WERI-Rb-1 (cell line): Measurements from ENCODE around the gene CASP4.
A peak's percentile ranks its signal among the peaks of the same experiment; 100 is the strongest.

Experiments
- DNase-seq: peaks from one replicate; pipeline ENCODE4 v3.0.0-alpha.2; 2020
- H3K27ac ChIP-seq: fragments of 250-450 bp; sonication (Bioruptor Pico); 2 replicates; pipeline ENCODE4 v1.5.1; 2020; ENCODE audit warnings: mild to moderate bottlenecking, moderate library complexity
- H3K27me3 ChIP-seq: fragments of 250-450 bp; sonication (Bioruptor Pico); 2 replicates; pipeline ENCODE4 v1.5.1; 2021; ENCODE audit warnings: mild to moderate bottlenecking, low read depth, moderate library complexity; ENCODE audit not compliant: insufficient read depth, severe bottlenecking
- H3K36me3 ChIP-seq: fragments of 250-450 bp; sonication (Bioruptor Pico); 2 replicates; pipeline ENCODE4 v1.5.1; 2020; ENCODE audit warnings: mild to moderate bottlenecking, moderate library complexity
- H3K4me3 ChIP-seq: 2 replicates; pipeline ENCODE4 v1.5.1; 2011; ENCODE audit warnings: low read depth, mild to moderate bottlenecking, control low read depth, low read length
- H3K9me3 ChIP-seq: fragments of 250-450 bp; sonication (Bioruptor Pico); 2 replicates; pipeline ENCODE4 v1.5.1; 2021; ENCODE audit warnings: mild to moderate bottlenecking, moderate library complexity; ENCODE audit not compliant: severe bottlenecking
- CTCF ChIP-seq: IDR thresholded peaks from 2 replicates; pipeline ENCODE4 v1.5.1; 2011; ENCODE audit warnings: low read depth, mild to moderate bottlenecking, control low read depth, inconsistent platforms, low read length

The CASP4 gene

GRCh38 chr11:105000167-105000566, 31.8 kb upstream of the CASP4 start:
- Histone ChIP-seq H3K9me3 (no peaks in the 10 kb centered on the region), H3K4me3 (no peak overlapping the region), H3K36me3 (no peaks in the 10 kb centered on the region), H3K27me3 (no peaks in the 10 kb centered on the region), H3K27ac (no peak overlapping the region)
- DNase-seq: no peak
- TF ChIP-seq CTCF: 0 out of 2 replicates have a peak, but pooled peaks have one; percentile 11

DNA sequence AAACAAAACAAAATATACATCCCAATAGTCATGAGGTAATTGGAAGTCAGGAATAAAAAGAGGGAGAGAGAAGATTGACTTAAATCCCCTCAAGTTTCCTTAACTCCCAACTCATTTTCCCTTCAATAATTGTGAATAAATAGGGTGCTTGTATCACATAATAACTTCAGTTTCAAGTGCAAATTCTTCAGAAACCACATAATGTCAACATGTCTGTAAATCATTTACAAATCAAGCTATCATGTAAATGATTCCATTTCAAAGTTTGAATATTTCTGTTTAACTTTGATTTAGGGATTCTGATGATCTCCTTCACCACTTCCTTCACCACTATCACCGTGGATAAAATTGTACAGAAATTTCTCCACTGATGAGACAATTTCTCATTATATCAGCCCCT, 31.3 kb upstream of the CASP4 start:
- no peak for DNase-seq
- Histone ChIP-seq H3K27ac (no peak overlapping the region), H3K27me3 (no peaks in the 10 kb centered on the region), H3K36me3 (no peaks in the 10 kb centered on the region), H3K9me3 (no peaks in the 10 kb centered on the region), H3K4me3 (no peak overlapping the region)
- no peak for TF ChIP-seq CTCF

DNA sequence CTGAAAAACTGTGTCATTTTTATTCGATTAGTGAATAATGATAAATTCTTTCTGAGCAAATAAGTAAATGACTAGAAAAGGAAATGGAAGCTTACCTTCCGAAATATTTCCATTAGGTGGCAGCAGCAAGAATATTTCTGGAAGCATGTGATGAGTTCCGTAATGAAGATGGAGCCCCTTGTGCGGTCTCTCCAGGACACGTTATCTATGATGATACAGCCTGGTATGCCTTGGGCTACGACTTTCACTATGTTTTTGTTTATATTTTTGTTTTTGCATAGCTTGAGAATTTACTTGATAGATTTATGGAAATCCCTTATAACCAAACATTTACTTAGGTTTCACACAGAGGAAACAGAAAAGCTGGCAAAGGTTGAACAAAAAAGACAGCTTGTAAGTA, 28.9 kb upstream of the CASP4 start:
- no peak for TF ChIP-seq CTCF
- Histone ChIP-seq H3K27me3 (no peaks in the 10 kb centered on the region), H3K27ac (no peak overlapping the region), H3K36me3 (no peaks in the 10 kb centered on the region), H3K9me3 (no peaks in the 10 kb centered on the region), H3K4me3 (no peak overlapping the region)
- no peak for DNase-seq

- DNase-seq: no peak
- no peaks in the 10 kb centered on the region for H3K36me3 ChIP-seq
- H3K9me3 ChIP-seq: no peaks in the 10 kb centered on the region
- H3K27me3 ChIP-seq: no peaks in the 10 kb centered on the region
- no peak for TF ChIP-seq CTCF
- no peak overlapping the region for H3K4me3 ChIP-seq
- H3K27ac ChIP-seq: no peak overlapping the region
These were observed 26.6 kb upstream of the CASP4 start for GRCh38 chr11:104995001-104995408.

DNA sequence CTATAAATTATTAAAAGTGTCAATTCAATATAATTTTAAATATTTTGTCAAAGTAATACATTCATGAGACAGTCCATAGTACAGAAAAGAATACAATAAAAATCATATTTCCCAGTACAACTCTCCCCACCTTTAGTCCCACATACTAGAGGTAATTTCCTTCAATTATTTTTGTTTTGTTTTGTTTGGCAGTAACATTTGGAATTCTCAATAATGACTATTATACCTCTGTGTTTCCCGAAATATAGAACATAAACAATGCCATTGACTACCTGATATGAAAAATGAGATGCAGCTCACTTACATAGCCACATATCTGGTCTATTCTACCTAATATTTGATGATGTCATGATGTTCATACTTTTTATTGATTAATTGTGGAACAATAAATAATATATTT, 24.4 kb upstream of the CASP4 start:
- Histone ChIP-seq H3K9me3 (no peaks in the 10 kb centered on the region), H3K36me3 (no peaks in the 10 kb centered on the region), H3K27me3 (no peaks in the 10 kb centered on the region), H3K4me3 (no peak overlapping the region), H3K27ac (no peak overlapping the region)
- no peak for DNase-seq
- no peak for TF ChIP-seq CTCF

- no peak for TF ChIP-seq CTCF
- DNase-seq: no peak
These were observed 23.6 kb upstream of the CASP4 start for GRCh38 chr11:104991994-104992393.

More at GRCh38 chr11:104991994-104992393, 23.6 kb upstream of the CASP4 start:
- Histone ChIP-seq H3K27me3 (no peaks in the 10 kb centered on the region), H3K4me3 (no peak overlapping the region), H3K36me3 (no peaks in the 10 kb centered on the region), H3K27ac (no peak overlapping the region), H3K9me3 (no peaks in the 10 kb centered on the region)
